Inflammatory macrophage (primary cell): Measurements from ENCODE around the gene MARCO.
"Not testable (repeated sequence)": the region's sequence is repeated elsewhere in the genome, so short reads cannot be mapped to it uniquely, and the experiment has no call there.

ENCODE experiments used
- DNase-seq, 2 donors: peaks; one replicate each; pipeline ENCODE4 v3.0.0-alpha.2; 2020 to 2022

MARCO gene

GRCh38 chr2:119008108-119008507 is 66.1 kb downstream of the MARCO start:
- peak; percentile 51 to 57 for DNase-seq

GRCh38 chr2:119009110-119009509 is 67.1 kb downstream of the MARCO start:
- no peak for DNase-seq

GRCh38 chr2:119010336-119010735 is 68.3 kb downstream of the MARCO start:
- no peak for DNase-seq

- peak; percentile 40 to 69 for DNase-seq
These were observed 69.3 kb downstream of the MARCO start for GRCh38 chr2:119011162-119011909.

GRCh38 chr2:119011910-119012209 is 69.9 kb downstream of the MARCO start:
- no peak for DNase-seq

GRCh38 chr2:119012345-119013301 is 70.6 kb downstream of the MARCO start:
- DNase-seq = no peak

GRCh38 chr2:119013671-119014070 is 71.7 kb downstream of the MARCO start:
- DNase-seq = peak; percentile 64 to 78

GRCh38 chr2:119015845-119016244 is 73.9 kb downstream of the MARCO start:
- DNase-seq = no peak

GRCh38 chr2:119019521-119019920 is 77.5 kb downstream of the MARCO start:
- peak; percentile 27 to 61 for DNase-seq

GRCh38 chr2:119022678-119023077 is 80.7 kb downstream of the MARCO start:
- no peak for DNase-seq

GRCh38 chr2:119023534-119023933 is 81.5 kb downstream of the MARCO start:
- DNase-seq = no peak

- no peak for DNase-seq
These were observed 82.2 kb downstream of the MARCO start for GRCh38 chr2:119024152-119024551.

- DNase-seq = no peak
These were observed 82.6 kb downstream of the MARCO start for GRCh38 chr2:119024568-119024967.

GRCh38 chr2:119025013-119025412 is 83.0 kb downstream of the MARCO start:
- no peak for DNase-seq

- DNase-seq = no peak
These were observed 83.9 kb downstream of the MARCO start for GRCh38 chr2:119025762-119026351.

- no peak for DNase-seq
These were observed 84.9 kb downstream of the MARCO start for GRCh38 chr2:119026890-119027289.

- DNase-seq = no peak
These were observed 86.6 kb downstream of the MARCO start for GRCh38 chr2:119028327-119029174.

GRCh38 chr2:119029297-119029696 is 87.3 kb downstream of the MARCO start:
- DNase-seq = peak in 1 of 2 donors; percentile 22

GRCh38 chr2:119037922-119038321 is 95.9 kb downstream of the MARCO start:
- not testable (repeated sequence) for DNase-seq

- DNase-seq = no peak
These were observed 98.7 kb downstream of the MARCO start for GRCh38 chr2:119040730-119041129.
